ENCODE data around the gene CABP1. TPM values are rescaled to one million over a fixed set of nuclear protein-coding genes. Genes with fewer than 3 reads are reported as not detected.

Gene CABP1
- total and polyA plus RNA-seq, 2 of the 13 experiments (the other 11 are each of a cell fraction or from before 2014, with no cell fraction given): not detected

GRCh38 chr12:120686690-120687577 lies 46.5 kb downstream of the CABP1 start, which contains the start of gene MLEC (continued):
- TF ChIP-seq TRIM22 (IDR thresholded peaks at IDR 0.05): no peak
- TF ChIP-seq ZNF350 (CRISPR knock-in tag; IDR thresholded peaks at IDR 0.05; ENCODE audit: borderline replicate concordance, low read depth): peak; percentile 91
- TF ChIP-seq GPN1 (CRISPR knock-in tag; IDR thresholded peaks at IDR 0.05; ENCODE audit: borderline replicate concordance): no peak
- no peak for TF ChIP-seq ZNF251 (CRISPR knock-in tag; IDR thresholded peaks at IDR 0.05)
- no peak for TF ChIP-seq ZNF850 (CRISPR knock-in tag; conservative IDR thresholded peaks at IDR 0.05)
- TF ChIP-seq RBM39 (IDR thresholded peaks at IDR 0.05; ENCODE audit: low read depth, low read length, poor library complexity, severe bottlenecking): peak; percentile 78
- peak; percentile 86 for TF ChIP-seq ZFY (CRISPR knock-in tag; IDR thresholded peaks at IDR 0.05)
- TF ChIP-seq BHLHE40 (IDR thresholded peaks at IDR 0.05; ENCODE audit: low read length): 0 out of 2 replicates have a peak, but pooled peaks have one; percentile 15
- no peak for TF ChIP-seq PHF5A (CRISPR knock-in tag; IDR thresholded peaks at IDR 0.05; ENCODE audit: low read depth, unreplicated experiment)
- peak; percentile 15; the same call in 1 of the 2 replicates for TF ChIP-seq ZNF556 (CRISPR knock-in tag; IDR thresholded peaks at IDR 0.05; ENCODE audit: borderline replicate concordance)
- TF ChIP-seq, protein P1, sequence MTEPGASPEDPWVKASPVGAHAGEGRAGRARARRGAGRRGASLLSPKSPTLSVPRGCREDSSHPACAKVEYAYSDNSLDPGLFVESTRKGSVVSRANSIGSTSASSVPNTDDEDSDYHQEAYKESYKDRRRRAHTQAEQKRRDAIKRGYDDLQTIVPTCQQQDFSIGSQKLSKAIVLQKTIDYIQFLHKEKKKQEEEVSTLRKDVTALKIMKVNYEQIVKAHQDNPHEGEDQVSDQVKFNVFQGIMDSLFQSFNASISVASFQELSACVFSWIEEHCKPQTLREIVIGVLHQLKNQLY (CRISPR knock-in tag; IDR thresholded peaks at IDR 0.05): no peak
- no peak for TF ChIP-seq MEIS1 (CRISPR knock-in tag; IDR thresholded peaks at IDR 0.05; ENCODE audit: borderline replicate concordance)
- TF ChIP-seq, protein P2, sequence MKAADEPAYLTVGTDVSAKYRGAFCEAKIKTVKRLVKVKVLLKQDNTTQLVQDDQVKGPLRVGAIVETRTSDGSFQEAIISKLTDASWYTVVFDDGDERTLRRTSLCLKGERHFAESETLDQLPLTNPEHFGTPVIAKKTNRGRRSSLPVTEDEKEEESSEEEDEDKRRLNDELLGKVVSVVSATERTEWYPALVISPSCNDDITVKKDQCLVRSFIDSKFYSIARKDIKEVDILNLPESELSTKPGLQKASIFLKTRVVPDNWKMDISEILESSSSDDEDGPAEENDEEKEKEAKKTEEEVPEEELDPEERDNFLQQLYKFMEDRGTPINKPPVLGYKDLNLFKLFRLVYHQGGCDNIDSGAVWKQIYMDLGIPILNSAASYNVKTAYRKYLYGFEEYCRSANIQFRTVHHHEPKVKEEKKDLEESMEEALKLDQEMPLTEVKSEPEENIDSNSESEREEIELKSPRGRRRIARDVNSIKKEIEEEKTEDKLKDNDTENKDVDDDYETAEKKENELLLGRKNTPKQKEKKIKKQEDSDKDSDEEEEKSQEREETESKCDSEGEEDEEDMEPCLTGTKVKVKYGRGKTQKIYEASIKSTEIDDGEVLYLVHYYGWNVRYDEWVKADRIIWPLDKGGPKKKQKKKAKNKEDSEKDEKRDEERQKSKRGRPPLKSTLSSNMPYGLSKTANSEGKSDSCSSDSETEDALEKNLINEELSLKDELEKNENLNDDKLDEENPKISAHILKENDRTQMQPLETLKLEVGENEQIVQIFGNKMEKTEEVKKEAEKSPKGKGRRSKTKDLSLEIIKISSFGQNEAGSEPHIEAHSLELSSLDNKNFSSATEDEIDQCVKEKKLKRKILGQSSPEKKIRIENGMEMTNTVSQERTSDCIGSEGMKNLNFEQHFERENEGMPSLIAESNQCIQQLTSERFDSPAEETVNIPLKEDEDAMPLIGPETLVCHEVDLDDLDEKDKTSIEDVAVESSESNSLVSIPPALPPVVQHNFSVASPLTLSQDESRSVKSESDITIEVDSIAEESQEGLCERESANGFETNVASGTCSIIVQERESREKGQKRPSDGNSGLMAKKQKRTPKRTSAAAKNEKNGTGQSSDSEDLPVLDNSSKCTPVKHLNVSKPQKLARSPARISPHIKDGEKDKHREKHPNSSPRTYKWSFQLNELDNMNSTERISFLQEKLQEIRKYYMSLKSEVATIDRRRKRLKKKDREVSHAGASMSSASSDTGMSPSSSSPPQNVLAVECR (CRISPR knock-in tag; IDR thresholded peaks at IDR 0.05; ENCODE audit: borderline replicate concordance): peak; percentile 98
- no peak for TF ChIP-seq ZNF12 (CRISPR knock-in tag; IDR thresholded peaks at IDR 0.05)
- TF ChIP-seq ZMAT3 (CRISPR knock-in tag; conservative IDR thresholded peaks at IDR 0.05): no peak
- TF ChIP-seq TCF7 (IDR thresholded peaks at IDR 0.05; ENCODE audit: low read depth): no peak
- no peak for TF ChIP-seq ZNF572 (CRISPR knock-in tag; IDR thresholded peaks at IDR 0.05)
- TF ChIP-seq GLI4 (CRISPR knock-in tag; IDR thresholded peaks at IDR 0.05; ENCODE audit: borderline replicate concordance): 0 out of 2 replicates have a peak, but pooled peaks have one; percentile 4
- peak; percentile 56; the same call in 1 of the 2 replicates for TF ChIP-seq MXD1 (CRISPR knock-in tag; IDR thresholded peaks at IDR 0.05)
- peak; percentile 70 for TF ChIP-seq IKZF4 (CRISPR knock-in tag; IDR thresholded peaks at IDR 0.05; ENCODE audit: borderline replicate concordance, low read depth, not compliant biosample characterization)
